Stomach smooth muscle (tissue), 2 donors: Measurements from ENCODE around the gene SRD5A3.
A peak's percentile ranks its signal among the peaks of the same experiment; 100 is the strongest.

Experiments used
- H3K27ac ChIP-seq: one replicate; pipeline ENCODE4 v1.7.0; 2013; ENCODE audit warnings: mild to moderate bottlenecking, low read length, inconsistent platforms
- H3K27me3 ChIP-seq, 2 donors: one replicate each; pipeline ENCODE4 v1.7.0; 2013; ENCODE audit warnings: low read length in 2 of 2; ENCODE audit not compliant: insufficient read depth in 2 of 2, control insufficient read depth in 1 of 2
- H3K36me3 ChIP-seq, 2 donors: one replicate each; pipeline ENCODE4 v1.7.0; 2013; ENCODE audit warnings: low read length in 2 of 2; ENCODE audit not compliant: control insufficient read depth in 2 of 2, insufficient read depth in 2 of 2
- H3K4me1 ChIP-seq: one replicate; pipeline ENCODE4 v1.7.0; 2013; ENCODE audit warnings: low read length; ENCODE audit not compliant: control insufficient read depth, insufficient read depth
- H3K4me3 ChIP-seq, 2 donors: one replicate each; pipeline ENCODE4 v1.7.0; 2013; ENCODE audit warnings: low read length in 2 of 2
- H3K9ac ChIP-seq, 2 donors: one replicate each; pipeline ENCODE4 v1.7.0; 2013; ENCODE audit warnings: low read length in 2 of 2, mild to moderate bottlenecking in 1 of 2
- H3K9me3 ChIP-seq, 2 donors: one replicate each; pipeline ENCODE4 v1.7.0; 2013; ENCODE audit warnings: low read length in 2 of 2; ENCODE audit not compliant: control insufficient read depth in 2 of 2
- donor health status: healthy.
- donor health status: Pancreatic carcinoma.

SRD5A3 gene

GRCh38 chr4:55345980-55346850 lies at the start of gene SRD5A3:
Gene SRD5A3, plus strand, starts transcription at chr4:55346242. Its CDS starts 95 bp downstream, at chr4:55346337.
- peaks cover 11% of the 10 kb centered on the region for H3K4me1 ChIP-seq
- H3K27ac ChIP-seq = peak within 1 kb of the TSS; percentile 82
- peak within 1 kb of the TSS; percentile 79 to 81 for H3K4me3 ChIP-seq
- no peaks in the 10 kb centered on the region for H3K9me3 ChIP-seq
- no peaks in the 10 kb centered on the region for H3K36me3 ChIP-seq
- no peaks in the 10 kb centered on the region for H3K27me3 ChIP-seq
- peak within 1 kb of the TSS; percentile 63 to 87 for H3K9ac ChIP-seq

GRCh38 chr4:55297346-55297745 lies 48.7 kb upstream of the SRD5A3 start:
- H3K9me3 ChIP-seq = no peaks in the 10 kb centered on the region
- H3K27ac ChIP-seq = no peak overlapping the region
- H3K27me3 ChIP-seq = no peaks in the 10 kb centered on the region
- no peaks in the 10 kb centered on the region for H3K4me1 ChIP-seq
- H3K9ac ChIP-seq = no peak overlapping the region
- H3K4me3 ChIP-seq = no peak overlapping the region
- H3K36me3 ChIP-seq = no peaks in the 10 kb centered on the region

- no peaks in the 10 kb centered on the region for H3K36me3 ChIP-seq
Measured at GRCh38 chr4:55303760-55304165, 42.3 kb upstream of the SRD5A3 start.

GRCh38 chr4:55304303-55304702 lies 41.7 kb upstream of the SRD5A3 start:
- H3K4me1 ChIP-seq = no peaks in the 10 kb centered on the region
- H3K9me3 ChIP-seq = no peaks in the 10 kb centered on the region
- no peaks in the 10 kb centered on the region for H3K36me3 ChIP-seq
- no peak overlapping the region for H3K9ac ChIP-seq
- no peak overlapping the region for H3K4me3 ChIP-seq
- H3K27ac ChIP-seq = no peak overlapping the region
- no peaks in the 10 kb centered on the region for H3K27me3 ChIP-seq

More at GRCh38 chr4:55303760-55304165, 42.3 kb upstream of the SRD5A3 start:
- H3K9ac ChIP-seq = no peak overlapping the region
- H3K9me3 ChIP-seq = no peaks in the 10 kb centered on the region
- H3K4me3 ChIP-seq = no peak overlapping the region
- no peaks in the 10 kb centered on the region for H3K4me1 ChIP-seq
- no peaks in the 10 kb centered on the region for H3K27me3 ChIP-seq
- no peak overlapping the region for H3K27ac ChIP-seq

GRCh38 chr4:55308071-55308470 lies 38.0 kb upstream of the SRD5A3 start:
- H3K36me3 ChIP-seq = no peaks in the 10 kb centered on the region
- H3K9ac ChIP-seq = no peak overlapping the region
- no peaks in the 10 kb centered on the region for H3K9me3 ChIP-seq
- no peak overlapping the region for H3K4me3 ChIP-seq
- no peaks in the 10 kb centered on the region for H3K27me3 ChIP-seq
- no peak overlapping the region for H3K27ac ChIP-seq
- H3K4me1 ChIP-seq = no peaks in the 10 kb centered on the region

- Histone ChIP-seq H3K27me3 (no peaks in the 10 kb centered on the region), H3K9me3 (no peaks in the 10 kb centered on the region), H3K9ac (no peak overlapping the region), H3K27ac (no peak overlapping the region), H3K4me1 (no peaks in the 10 kb centered on the region), H3K36me3 (no peaks in the 10 kb centered on the region), H3K4me3 (no peak overlapping the region)
Measured at GRCh38 chr4:55311792-55312488, 34.1 kb upstream of the SRD5A3 start.

- Histone ChIP-seq H3K27ac (no peak overlapping the region), H3K4me1 (no peaks in the 10 kb centered on the region), H3K27me3 (no peaks in the 10 kb centered on the region), H3K9me3 (no peaks in the 10 kb centered on the region), H3K9ac (no peak overlapping the region), H3K36me3 (no peaks in the 10 kb centered on the region), H3K4me3 (no peak overlapping the region)
Measured at GRCh38 chr4:55312489-55313101, 33.4 kb upstream of the SRD5A3 start.

- H3K27me3 ChIP-seq = no peaks in the 10 kb centered on the region
- H3K9ac ChIP-seq = no peak overlapping the region
- no peaks in the 10 kb centered on the region for H3K36me3 ChIP-seq
- no peak overlapping the region for H3K4me3 ChIP-seq
- no peaks in the 10 kb centered on the region for H3K4me1 ChIP-seq
- no peaks in the 10 kb centered on the region for H3K9me3 ChIP-seq
- no peak overlapping the region for H3K27ac ChIP-seq
Measured at GRCh38 chr4:55314141-55314820, 31.8 kb upstream of the SRD5A3 start.

- H3K36me3 ChIP-seq = no peaks in the 10 kb centered on the region
- H3K27me3 ChIP-seq = no peaks in the 10 kb centered on the region
- no peak overlapping the region for H3K27ac ChIP-seq
- no peaks in the 10 kb centered on the region for H3K9me3 ChIP-seq
- H3K4me3 ChIP-seq = no peak overlapping the region
- H3K9ac ChIP-seq = no peak overlapping the region
- no peaks in the 10 kb centered on the region for H3K4me1 ChIP-seq
Measured at GRCh38 chr4:55318175-55319129, 27.6 kb upstream of the SRD5A3 start.
